Esophagus squamous epithelium (tissue), 5 donors: ENCODE data around the gene TADA3. TPM values are rescaled to one million over a fixed set of nuclear protein-coding genes. Genes with fewer than 3 reads are reported as not detected.

Experiments
- DNase-seq: peaks from one replicate; lab custom pipeline; 2025; lab: John Stamatoyannopoulos, UW
- H3K27ac ChIP-seq, 4 donors: fragments of 200-600 bp; sonication (generic); one replicate each; pipeline ENCODE4 v1.5.1; 2016 to 2019; ENCODE audit warnings: mild to moderate bottlenecking in 1 of 4
- H3K27me3 ChIP-seq, 4 donors: fragments of 200-600 bp; sonication (generic); 1 replicate in 3 of 4; 2 replicates in 1 of 4; pipeline versions ENCODE4 v1.5.1 to v1.6.0; 2017 to 2021; ENCODE audit warnings: antibody characterized with exemption in 1 of 4
- H3K36me3 ChIP-seq, 3 donors: fragments of 200-600 bp; sonication (generic); one replicate each; pipeline ENCODE4 v1.5.1; 2016 to 2019
- H3K4me1 ChIP-seq, 3 donors: fragments of 200-600 bp; sonication (generic); one replicate each; pipeline ENCODE4 v1.5.1; 2017 to 2019
- H3K4me3 ChIP-seq, 4 donors: fragments of 200-600 bp; sonication (generic); 1 replicate in 3 of 4; 2 replicates in 1 of 4; pipeline ENCODE4 v1.5.1; 2016 to 2019; ENCODE audit warnings: mild to moderate bottlenecking in 2 of 4, moderate library complexity in 1 of 4
- H3K9me3 ChIP-seq, 3 donors: fragments of 200-600 bp; sonication (generic); one replicate each; pipeline ENCODE4 v1.5.1; 2016 to 2019
- POLR2A ChIP-seq, 4 donors: fragments of 450-650 bp; IDR thresholded peaks; one replicate each; pipeline ENCODE4 v1.6.1; 2017; ENCODE audit warnings: antibody characterized with exemption in 4 of 4, mild to moderate bottlenecking in 4 of 4, moderate library complexity in 3 of 4
- WGBS, 2 donors: methylation state at CpG; one replicate each; pipeline ENCODE4 v1.1.5; 2018; 5-methylcytosine and 5-hydroxymethylcytosine counted together
- intact Hi-C: fragments of 100-400 bp; cut with DNase I; formaldehyde crosslinking; loops from one replicate; pipeline ENCODE4 v1.15.0; 2022
- total RNA-seq, 4 donors: library from RNA; depleted of rRNA; stranded (reverse); fragments of >200 nt; gene quantifications; one replicate each; pipeline ENCODE4 v1.1.0, GENCODE V29; 2016
- TF ChIP-seq, protein P1 (sequence below), 6 experiments: fragments of 450-650 bp in 4 of 6; fragments of 200-600 bp in 2 of 6; sonication (generic) in 2 of 6; IDR thresholded peaks; one replicate each; pipeline ENCODE4 v1.5.1; 2016 to 2019; ENCODE audit warnings: antibody characterized with exemption in 6 of 6, mild to moderate bottlenecking in 4 of 6, moderate library complexity in 4 of 6
- donor health status: DM: yes; HTN: yes; CAD: no.

Gene TADA3
- total RNA-seq, 4 donors from 2014 or later = 34.7 to 54.4 (median 44.8) TPM

DNA sequence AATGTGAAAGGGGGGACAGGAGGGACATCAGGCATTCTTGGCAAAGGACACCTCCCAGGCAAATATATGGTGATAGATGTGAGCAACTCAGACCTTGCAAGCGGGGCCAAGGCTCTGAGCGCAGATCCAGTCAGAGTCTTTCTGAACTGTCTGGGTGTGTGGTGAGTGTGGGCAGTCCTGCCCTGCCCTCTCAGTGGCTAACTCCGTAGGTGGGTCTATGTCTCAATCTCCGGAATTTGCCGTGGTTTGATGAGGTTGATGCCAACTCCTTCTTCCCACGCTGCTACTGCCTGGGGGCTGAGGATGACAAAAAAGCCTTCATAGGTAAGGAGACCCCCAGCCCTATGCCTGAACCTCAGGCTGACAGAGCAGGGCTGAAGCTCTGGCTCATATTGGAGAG lies 25.2 kb upstream of the TADA3 start:
- H3K27me3 ChIP-seq = no peaks in the 10 kb centered on the region
- no peaks in the 10 kb centered on the region for H3K9me3 ChIP-seq
- TF ChIP-seq, protein P1, sequence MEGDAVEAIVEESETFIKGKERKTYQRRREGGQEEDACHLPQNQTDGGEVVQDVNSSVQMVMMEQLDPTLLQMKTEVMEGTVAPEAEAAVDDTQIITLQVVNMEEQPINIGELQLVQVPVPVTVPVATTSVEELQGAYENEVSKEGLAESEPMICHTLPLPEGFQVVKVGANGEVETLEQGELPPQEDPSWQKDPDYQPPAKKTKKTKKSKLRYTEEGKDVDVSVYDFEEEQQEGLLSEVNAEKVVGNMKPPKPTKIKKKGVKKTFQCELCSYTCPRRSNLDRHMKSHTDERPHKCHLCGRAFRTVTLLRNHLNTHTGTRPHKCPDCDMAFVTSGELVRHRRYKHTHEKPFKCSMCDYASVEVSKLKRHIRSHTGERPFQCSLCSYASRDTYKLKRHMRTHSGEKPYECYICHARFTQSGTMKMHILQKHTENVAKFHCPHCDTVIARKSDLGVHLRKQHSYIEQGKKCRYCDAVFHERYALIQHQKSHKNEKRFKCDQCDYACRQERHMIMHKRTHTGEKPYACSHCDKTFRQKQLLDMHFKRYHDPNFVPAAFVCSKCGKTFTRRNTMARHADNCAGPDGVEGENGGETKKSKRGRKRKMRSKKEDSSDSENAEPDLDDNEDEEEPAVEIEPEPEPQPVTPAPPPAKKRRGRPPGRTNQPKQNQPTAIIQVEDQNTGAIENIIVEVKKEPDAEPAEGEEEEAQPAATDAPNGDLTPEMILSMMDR (IDR thresholded peaks at IDR 0.05) = no peak
- TF ChIP-seq POLR2A (IDR thresholded peaks at IDR 0.05) = no peak
- DNase-seq = no peak
- intact Hi-C loops = no loop called here
- WGBS, 2 donors = 78 to 84% methylated on average over 4 to 6 of the region's 6 CpGs
- H3K4me3 ChIP-seq = no peak overlapping the region
- H3K4me1 ChIP-seq = no peaks in the 10 kb centered on the region
- peaks cover 0 to 27% (median 0%) of the 10 kb centered on the region in 3 donors for H3K36me3 ChIP-seq
- no peak overlapping the region for H3K27ac ChIP-seq

DNA sequence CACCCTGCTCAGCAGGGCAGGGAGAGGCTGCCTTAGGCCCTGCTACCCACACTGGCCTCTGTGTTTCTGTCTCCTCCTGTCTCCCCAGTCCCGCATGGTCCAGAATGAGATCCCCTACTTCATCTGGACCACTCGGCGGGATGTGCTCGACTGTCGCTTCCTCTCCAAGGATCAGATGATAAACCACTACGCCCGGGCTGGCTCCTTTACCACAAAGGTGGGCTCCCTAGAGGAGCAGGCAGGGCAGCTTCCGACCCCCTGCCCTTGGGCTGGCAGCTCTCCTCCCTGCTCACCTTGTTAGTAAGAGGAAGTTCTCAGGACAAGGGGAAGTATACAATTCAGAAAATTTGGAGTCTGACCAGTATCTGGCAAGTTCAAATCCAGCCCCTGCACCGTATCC lies 23.7 kb upstream of the TADA3 start:
- intact Hi-C loops = no loop called here
- no peak for TF ChIP-seq POLR2A (IDR thresholded peaks at IDR 0.05)
- TF ChIP-seq, protein P1 (IDR thresholded peaks at IDR 0.05) = no peak
- WGBS, 2 donors = 97 to 100% methylated on average over 2 to 6 of the region's 9 CpGs
- H3K27me3 ChIP-seq = no peaks in the 10 kb centered on the region
- H3K36me3 ChIP-seq = peaks cover 0 to 27% (median 0%) of the 10 kb centered on the region in 3 donors
- no peaks in the 10 kb centered on the region for H3K9me3 ChIP-seq
- H3K4me1 ChIP-seq = peaks cover 0 to 2% (median 1%) of the 10 kb centered on the region in 3 donors
- H3K27ac ChIP-seq = no peak overlapping the region
- no peak overlapping the region for H3K4me3 ChIP-seq
- DNase-seq = no peak

DNA sequence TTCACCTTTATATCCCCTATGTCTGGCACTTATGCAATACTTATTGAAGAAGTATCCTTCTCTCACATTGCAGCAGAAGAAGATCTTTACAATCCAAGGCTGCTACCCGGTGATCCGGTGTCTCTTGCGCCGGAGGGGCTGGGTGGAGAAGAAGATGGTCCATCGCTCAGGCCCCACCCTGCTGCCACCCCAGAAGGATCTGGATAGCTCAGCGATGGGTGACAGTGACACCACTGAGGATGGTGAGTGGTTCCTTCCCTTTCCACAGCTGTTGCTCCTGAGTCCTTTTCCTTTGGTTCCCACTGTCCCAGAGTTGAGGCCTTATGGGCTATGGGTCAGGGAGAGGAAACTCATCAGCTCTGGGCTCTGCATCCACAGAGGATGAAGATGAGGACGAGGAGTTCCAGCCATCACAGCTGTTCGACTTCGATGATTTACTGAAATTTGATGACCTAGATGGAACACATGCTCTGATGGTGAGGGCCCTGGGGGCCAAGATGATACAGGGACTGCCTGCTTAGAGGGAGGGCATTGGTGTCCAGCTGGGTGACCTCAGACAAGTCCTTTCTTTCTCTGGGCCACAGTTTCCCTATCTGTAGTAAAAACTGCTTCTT lies 20.7 kb upstream of the TADA3 start:
- H3K9me3 ChIP-seq = no peaks in the 10 kb centered on the region
- peaks cover 0 to 20% (median 0%) of the 10 kb centered on the region in 3 donors for H3K36me3 ChIP-seq
- TF ChIP-seq POLR2A (IDR thresholded peaks at IDR 0.05) = no peak
- TF ChIP-seq, protein P1 (IDR thresholded peaks at IDR 0.05) = no peak
- no peak overlapping the region for H3K4me3 ChIP-seq
- no peaks in the 10 kb centered on the region for H3K27me3 ChIP-seq
- no peak for DNase-seq
- H3K4me1 ChIP-seq = peaks cover 14 to 24% (median 17%) of the 10 kb centered on the region in 3 donors
- 95 to 100% methylated on average over 2 to 8 of the region's 9 CpGs for WGBS, 2 donors
- intact Hi-C loops = no loop called here
- H3K27ac ChIP-seq = no peak overlapping the region

DNA sequence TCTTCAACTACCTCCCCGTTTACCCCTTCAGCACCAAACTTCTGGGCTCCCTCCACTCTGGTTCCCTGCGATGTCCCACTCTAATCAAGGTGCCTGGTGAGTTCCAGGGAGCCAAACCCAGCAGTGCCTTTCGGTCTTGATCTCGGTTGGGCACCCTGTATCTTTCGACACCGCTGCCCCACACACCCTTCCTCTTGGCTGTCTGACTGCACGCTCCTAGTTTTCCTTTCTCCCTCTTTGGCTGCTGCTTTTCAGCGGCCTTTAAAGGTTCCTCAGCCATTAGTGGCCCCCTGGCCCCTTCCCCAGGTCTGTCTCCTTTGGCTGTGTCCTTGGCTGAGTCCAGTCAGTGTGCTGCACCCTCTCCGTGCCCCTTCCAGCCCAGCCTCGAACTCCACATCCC lies 18.6 kb upstream of the TADA3 start:
- Histone ChIP-seq H3K27ac (peak overlapping the region; percentile 93 to 96 (median 94)), H3K36me3 (peaks cover 8 to 38% (median 11%) of the 10 kb centered on the region in 3 donors), H3K4me3 (peak overlapping the region; percentile 64 to 79 (median 74)), H3K4me1 (peaks cover 14 to 24% (median 17%) of the 10 kb centered on the region in 3 donors), H3K9me3 (no peaks in the 10 kb centered on the region), H3K27me3 (no peaks in the 10 kb centered on the region)
- no peak for DNase-seq
- intact Hi-C loops = no loop called here
- 49% methylated on average over 10 of the region's 10 CpGs for WGBS, 2 donors
- TF ChIP-seq, protein P1 (IDR thresholded peaks at IDR 0.05) = no peak
- no peak for TF ChIP-seq POLR2A (IDR thresholded peaks at IDR 0.05)

DNA sequence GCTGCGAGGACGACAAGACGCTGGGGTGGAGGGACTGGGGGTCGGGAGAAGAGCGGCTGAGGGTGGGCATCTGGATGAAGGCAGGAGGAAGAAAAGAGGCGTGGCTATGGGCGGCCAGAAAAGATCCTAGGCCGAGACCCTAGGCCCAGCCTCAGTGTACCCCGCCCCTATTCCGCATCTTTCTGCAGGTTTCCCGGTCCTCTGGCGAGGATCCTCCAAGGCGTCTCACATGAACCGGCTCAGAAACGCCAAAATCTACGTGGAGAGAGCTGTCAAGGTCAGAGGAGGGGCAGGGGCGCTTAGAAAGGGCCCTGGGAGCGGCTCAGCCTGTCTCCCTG lies 18.1 kb upstream of the TADA3 start:
- Histone ChIP-seq H3K4me3 (peak overlapping the region; percentile 64 to 79 (median 74)), H3K27me3 (no peaks in the 10 kb centered on the region), H3K36me3 (peaks cover 8 to 38% (median 16%) of the 10 kb centered on the region in 3 donors), H3K27ac (peak overlapping the region; percentile 93 to 96 (median 94)), H3K4me1 (peaks cover 14 to 24% (median 17%) of the 10 kb centered on the region in 3 donors), H3K9me3 (no peaks in the 10 kb centered on the region)
- TF ChIP-seq, protein P1 (IDR thresholded peaks at IDR 0.05) = no peak
- TF ChIP-seq POLR2A (IDR thresholded peaks at IDR 0.05) = no peak
- DNase-seq = no peak
- 7 to 11% methylated on average over 11 to 15 of the region's 18 CpGs for WGBS, 2 donors
- intact Hi-C loops = no loop called here
